GM19043 (cell line): ENCODE results near the gene AMIGO3.

Experiments used
- ATAC-seq: cut with Tn5 transposase; IDR thresholded peaks from one replicate; pipeline ENCODE4 v1.9.1; 2021; ENCODE audit warnings: low read depth; ENCODE audit not compliant: unreplicated experiment

AMIGO3 gene

GRCh38 chr3:49671291-49672288 is 47.9 kb downstream of the AMIGO3 start:
- ATAC-seq = no peak

DNA sequence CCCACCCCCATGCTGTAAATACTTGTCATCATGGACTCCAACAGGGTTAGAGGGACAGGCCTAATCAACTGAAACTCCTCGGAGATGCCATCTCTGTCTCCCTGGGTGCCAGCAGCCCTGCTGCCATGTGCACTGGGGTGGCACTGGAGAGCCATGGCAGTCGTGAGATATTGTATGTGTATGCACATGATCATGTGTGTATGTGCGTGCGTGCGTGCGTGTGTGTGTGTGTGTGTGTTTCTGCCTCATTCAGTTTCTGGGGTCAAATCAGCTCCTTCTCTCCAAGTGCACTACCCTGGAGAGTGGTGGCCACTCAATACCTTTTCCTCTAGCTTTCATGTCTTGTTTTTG is 48.6 kb downstream of the AMIGO3 start:
- ATAC-seq = no peak

DNA sequence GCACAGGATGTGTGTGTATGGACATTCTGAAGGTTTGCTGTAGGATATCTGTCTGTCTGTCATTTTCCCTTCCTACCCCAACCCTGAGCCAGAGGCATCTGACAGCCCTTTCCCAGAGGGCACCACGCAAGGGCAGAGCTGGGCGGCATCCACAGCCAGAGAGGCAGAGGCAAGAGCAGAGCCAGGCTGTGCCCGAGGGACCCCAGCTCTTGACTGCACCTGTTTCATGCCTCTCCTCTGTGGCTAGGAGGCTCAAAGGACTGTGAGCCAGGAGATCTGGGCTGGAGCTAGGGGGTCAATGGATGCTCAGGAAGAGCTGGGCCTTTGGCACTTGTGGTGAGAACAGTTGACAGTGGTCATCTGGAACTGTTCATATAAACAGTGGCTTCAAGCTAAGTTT is 50.1 kb downstream of the AMIGO3 start:
- no peak for ATAC-seq

GRCh38 chr3:49668861-49669260 is 50.6 kb downstream of the AMIGO3 start:
- ATAC-seq = no peak

GRCh38 chr3:49668414-49668797 is 51.1 kb downstream of the AMIGO3 start:
- no peak for ATAC-seq

- no peak for ATAC-seq
Measured at GRCh38 chr3:49667701-49668413, 51.6 kb downstream of the AMIGO3 start.
